ENCODE data around the gene CTTNBP2NL. TPM values are rescaled to one million over a fixed set of nuclear protein-coding genes. Genes with fewer than 3 reads are reported as not detected.
"Not testable (repeated sequence)": the region's sequence is repeated elsewhere in the genome, so short reads cannot be mapped to it uniquely, and the experiment has no call there.

The CTTNBP2NL gene
- total RNA-seq, 2 donors from 2014 or later, result 83.3 to 85.1 TPM

GRCh38 chr1:112478314-112478713 is 82.3 kb downstream of the CTTNBP2NL start:
- intact Hi-C loops (cut with DNase I, micrococcal nuclease), result no loop called here
- DNase-seq, result no peak
- ATAC-seq, result no peak

GRCh38 chr1:112486063-112486462 is 90.0 kb downstream of the CTTNBP2NL start:
- intact Hi-C loops (cut with DNase I, micrococcal nuclease); ATAC-seq; DNase-seq: not testable (repeated sequence)

GRCh38 chr1:112487686-112488085 is 91.7 kb downstream of the CTTNBP2NL start:
- intact Hi-C loops (cut with DNase I, micrococcal nuclease); DNase-seq; ATAC-seq: not testable (repeated sequence)

GRCh38 chr1:112488141-112488540 is 92.1 kb downstream of the CTTNBP2NL start:
- intact Hi-C loops (cut with DNase I, micrococcal nuclease), result no loop called here
- ATAC-seq (no peak), DNase-seq (no peak)

GRCh38 chr1:112492076-112492475 is 96.1 kb downstream of the CTTNBP2NL start:
- DNase-seq (no peak), ATAC-seq (no peak)
- intact Hi-C loops (cut with DNase I, micrococcal nuclease), result no loop called here

- intact Hi-C loops (cut with DNase I, micrococcal nuclease), result no loop called here
- ATAC-seq (no peak), DNase-seq (no peak)
Measured at GRCh38 chr1:112493351-112493750, 97.3 kb downstream of the CTTNBP2NL start.

- DNase-seq (no peak), ATAC-seq (no peak)
- intact Hi-C loops (cut with DNase I, micrococcal nuclease), result no loop called here
Measured at GRCh38 chr1:112496290-112496689, 100.3 kb downstream of the CTTNBP2NL start.

GRCh38 chr1:112501810-112502641 is 106.0 kb downstream of the CTTNBP2NL start:
- DNase-seq, result peak; percentile 69 to 82
- ATAC-seq, result peak; percentile 86
- intact Hi-C loops (cut with DNase I, micrococcal nuclease), result loop anchor here in 1 of 2 donors (10.0 kb wide), 1 partner anchor 203 kb away; the partner anchor contains the start of gene RHOC

- no peak for ATAC-seq
- no peak for DNase-seq
- intact Hi-C loops (cut with DNase I, micrococcal nuclease), result loop anchor here in 1 of 2 donors (10.0 kb wide), 1 partner anchor 202 kb away; the partner anchor contains the start of gene RHOC
Measured at GRCh38 chr1:112502826-112503225, 106.8 kb downstream of the CTTNBP2NL start.

GRCh38 chr1:112504001-112504660 is 108.1 kb downstream of the CTTNBP2NL start:
- ATAC-seq (no peak), DNase-seq (no peak)
- intact Hi-C loops (cut with DNase I, micrococcal nuclease), result loop anchor here in 1 of 2 donors (10.0 kb wide), 1 partner anchor 201 kb away; the partner anchor contains the start of gene RHOC

- intact Hi-C loops (cut with DNase I, micrococcal nuclease), result loop anchor here in 1 of 2 donors (10.0 kb wide), 1 partner anchor 200 kb away; the partner anchor contains the start of gene RHOC
- ATAC-seq (no peak), DNase-seq (no peak)
Measured at GRCh38 chr1:112504661-112505399, 108.8 kb downstream of the CTTNBP2NL start.

- intact Hi-C loops (cut with DNase I, micrococcal nuclease), result loop anchor here in 1 of 2 donors (10.0 kb wide), 1 partner anchor 199 kb away; the partner anchor contains the start of gene RHOC
- ATAC-seq (no peak), DNase-seq (no peak)
Measured at GRCh38 chr1:112505400-112505785, 109.4 kb downstream of the CTTNBP2NL start.

- ATAC-seq (no peak), DNase-seq (no peak)
- intact Hi-C loops (cut with DNase I, micrococcal nuclease), result loop anchor here in 1 of 2 donors (10.0 kb wide), 1 partner anchor 199 kb away; the partner anchor contains the start of gene RHOC
Measured at GRCh38 chr1:112505878-112506277, 109.9 kb downstream of the CTTNBP2NL start.

GRCh38 chr1:112506306-112506705 is 110.3 kb downstream of the CTTNBP2NL start:
- DNase-seq (no peak), ATAC-seq (no peak)
- intact Hi-C loops (cut with DNase I, micrococcal nuclease), result loop anchor here in 1 of 2 donors (10.0 kb wide), 1 partner anchor 198 kb away; the partner anchor contains the start of gene RHOC

- no peak for DNase-seq
- intact Hi-C loops (cut with DNase I, micrococcal nuclease), result loop anchor here in 1 of 2 donors (10.0 kb wide), 1 partner anchor 198 kb away; the partner anchor contains the start of gene RHOC
- no peak for ATAC-seq
Measured at GRCh38 chr1:112506731-112507130, 110.7 kb downstream of the CTTNBP2NL start.

- intact Hi-C loops (cut with DNase I, micrococcal nuclease), result loop anchor here in 1 of 2 donors (10.0 kb wide), 1 partner anchor 197 kb away; the partner anchor contains the start of gene RHOC
- no peak for DNase-seq
- ATAC-seq, result no peak
Measured at GRCh38 chr1:112507336-112507735, 111.3 kb downstream of the CTTNBP2NL start.

- intact Hi-C loops (cut with DNase I, micrococcal nuclease), result loop anchor here in 1 of 2 donors (10.0 kb wide), 1 partner anchor 197 kb away; the partner anchor contains the start of gene RHOC
- ATAC-seq, result peak; percentile 29
- DNase-seq, result peak in 1 of 2 donors; percentile 28
Measured at GRCh38 chr1:112507921-112508277, 111.9 kb downstream of the CTTNBP2NL start.

- DNase-seq (peak; percentile 39 to 54), ATAC-seq (peak; percentile 85)
- intact Hi-C loops (cut with DNase I, micrococcal nuclease), result loop anchor here in 1 of 2 donors (10.0 kb wide), 1 partner anchor 196 kb away; the partner anchor contains the start of gene RHOC
Measured at GRCh38 chr1:112508278-112509004, 112.4 kb downstream of the CTTNBP2NL start, which contains the start of gene WNT2B. Gene WNT2B, plus strand, starts transcription at chr1:112508965. Its CDS starts 298 bp downstream, at chr1:112509263.
